Daoy (cell line): ENCODE data around the gene CEPT1. TPM values are rescaled to one million over a fixed set of nuclear protein-coding genes. Genes with fewer than 3 reads are reported as not detected.
"Not testable (repeated sequence)": the region's sequence is repeated elsewhere in the genome, so short reads cannot be mapped to it uniquely, and the experiment has no call there.

Experiments
- DNase-seq: peaks from one replicate; pipeline ENCODE4 v3.0.0-alpha.2; 2015; ENCODE audit warnings: low read depth
- total RNA-seq: library from RNA; depleted of rRNA; stranded (reverse); fragments of >200 nt; shearing (Covaris generic); gene quantifications from 2 replicates; pipeline ENCODE4 v1.2.3, GENCODE V29; 2014

Gene CEPT1
- total RNA-seq, 1 experiment from 2014 or later = 36.7 TPM

- no peak for DNase-seq
Measured at GRCh38 chr1:111209622-111210021, 69.6 kb downstream of the CEPT1 start.

- no peak for DNase-seq
Measured at GRCh38 chr1:111211921-111212320, 71.9 kb downstream of the CEPT1 start.

- no peak for DNase-seq
Measured at GRCh38 chr1:111212634-111213335, 72.8 kb downstream of the CEPT1 start.

GRCh38 chr1:111213412-111213811, 73.4 kb downstream of the CEPT1 start:
- no peak for DNase-seq

- no peak for DNase-seq
Measured at GRCh38 chr1:111214074-111214801, 74.2 kb downstream of the CEPT1 start.

GRCh38 chr1:111214884-111215283, 74.9 kb downstream of the CEPT1 start:
- DNase-seq = no peak

- not testable (repeated sequence) for DNase-seq
Measured at GRCh38 chr1:111215285-111215684, 75.3 kb downstream of the CEPT1 start.

GRCh38 chr1:111216751-111217150, 76.7 kb downstream of the CEPT1 start:
- DNase-seq = no peak

GRCh38 chr1:111217183-111217910, 77.3 kb downstream of the CEPT1 start:
- DNase-seq = no peak

GRCh38 chr1:111218701-111219556, 78.9 kb downstream of the CEPT1 start:
- DNase-seq = no peak

- no peak for DNase-seq
Measured at GRCh38 chr1:111219557-111220286, 79.7 kb downstream of the CEPT1 start.

- no peak for DNase-seq
Measured at GRCh38 chr1:111220302-111220890, 80.4 kb downstream of the CEPT1 start.

GRCh38 chr1:111221276-111221632, 81.2 kb downstream of the CEPT1 start:
- DNase-seq = no peak

GRCh38 chr1:111221633-111222291, 81.7 kb downstream of the CEPT1 start:
- peak; percentile 36 for DNase-seq

- peak; percentile 87 for DNase-seq
Measured at GRCh38 chr1:111222308-111223125, 82.5 kb downstream of the CEPT1 start.

- no peak for DNase-seq
Measured at GRCh38 chr1:111223126-111223685, 83.2 kb downstream of the CEPT1 start.

GRCh38 chr1:111225091-111225490, 85.1 kb downstream of the CEPT1 start:
- no peak for DNase-seq

- DNase-seq = no peak
Measured at GRCh38 chr1:111225717-111226400, 85.8 kb downstream of the CEPT1 start.
